Measurements from ENCODE around the gene ABCB8.
"Not testable (repeated sequence)": the region's sequence is repeated elsewhere in the genome, so short reads cannot be mapped to it uniquely, and the experiment has no call there.

Gene ABCB8

GRCh38 chr7:151016505-151016904 is 11.7 kb upstream of the ABCB8 start:
- no peak for DNase-seq

GRCh38 chr7:151016942-151017341 is 11.3 kb upstream of the ABCB8 start:
- DNase-seq, result no peak

GRCh38 chr7:151017370-151017952 is 10.8 kb upstream of the ABCB8 start:
- DNase-seq, result no peak

GRCh38 chr7:151017953-151018420 is 10.3 kb upstream of the ABCB8 start:
- peak; percentile 59 for DNase-seq

- DNase-seq, result no peak
Measured at GRCh38 chr7:151018421-151019129, 9.7 kb upstream of the ABCB8 start.

- no peak for DNase-seq
Measured at GRCh38 chr7:151019130-151019447, 9.2 kb upstream of the ABCB8 start.

- no peak for DNase-seq
Measured at GRCh38 chr7:151020231-151020630, 8.0 kb upstream of the ABCB8 start.

GRCh38 chr7:151023232-151023631 is 5.0 kb upstream of the ABCB8 start:
- no peak for DNase-seq

GRCh38 chr7:151024435-151025056 is 3.7 kb upstream of the ABCB8 start, which contains the start of gene ATG9B:
Gene ATG9B (minus strand): TSS chr7:151024494. CDS start chr7:151024423, 71 bp downstream.
- DNase-seq, result no peak

- DNase-seq, result no peak
Measured at GRCh38 chr7:151025924-151026671, 2.2 kb upstream of the ABCB8 start.

GRCh38 chr7:151026771-151027727 is 1.2 kb upstream of the ABCB8 start:
- DNase-seq, result not testable (repeated sequence)

- DNase-seq, result not testable (repeated sequence)
Measured at GRCh38 chr7:151027728-151028130, 521 bp upstream of the ABCB8 start.

GRCh38 chr7:151028948-151029501 is 775 bp downstream of the ABCB8 start:
- DNase-seq, result no peak

- DNase-seq, result no peak
Measured at GRCh38 chr7:151031011-151031410, 2.8 kb downstream of the ABCB8 start.

- no peak for DNase-seq
Measured at GRCh38 chr7:151032936-151033863, 5.0 kb downstream of the ABCB8 start.

- DNase-seq, result no peak
Measured at GRCh38 chr7:151033864-151034249, 5.6 kb downstream of the ABCB8 start.

GRCh38 chr7:151034312-151035025 is 6.2 kb downstream of the ABCB8 start:
- DNase-seq, result no peak

GRCh38 chr7:151035026-151035717 is 6.9 kb downstream of the ABCB8 start:
- DNase-seq, result no peak

- DNase-seq, result no peak
Measured at GRCh38 chr7:151035902-151036301, 7.7 kb downstream of the ABCB8 start.

Data from NCI-H1694 treated with DMSO at 0.1 percent for 48 hours (cell line).